ENCODE results near the gene SLC9A2.

Gene SLC9A2
- 0.05 to 2.9 (median 0.25) reads per million in 18 experiments for total RNA-seq

GRCh38 chr2:102619414-102620319 lies at the start of gene SLC9A2:
SLC9A2 (plus strand) TSS chr2:102619553; CDS start chr2:102619849, 296 bp downstream.
- peak in 1 of 2 donors; percentile 2 for DNase-seq

GRCh38 chr2:102575888-102576287 lies 43.5 kb upstream of the SLC9A2 start:
- no peak for DNase-seq

- peak in 1 of 2 donors; percentile 9 for DNase-seq
Measured at GRCh38 chr2:102578376-102578775, 41.0 kb upstream of the SLC9A2 start.

GRCh38 chr2:102581911-102582310 lies 37.4 kb upstream of the SLC9A2 start:
- peak; percentile 64 to 82 for DNase-seq

GRCh38 chr2:102582845-102583244 lies 36.5 kb upstream of the SLC9A2 start:
- no peak for DNase-seq

GRCh38 chr2:102585847-102586404 lies 33.4 kb upstream of the SLC9A2 start:
- no peak for DNase-seq

- no peak for DNase-seq
Measured at GRCh38 chr2:102588213-102588939, 31.0 kb upstream of the SLC9A2 start.

GRCh38 chr2:102589444-102589843 lies 29.9 kb upstream of the SLC9A2 start:
- no peak for DNase-seq

- DNase-seq: no peak
Measured at GRCh38 chr2:102591491-102592045, 27.8 kb upstream of the SLC9A2 start.

- peak; percentile 55 to 61 for DNase-seq
Measured at GRCh38 chr2:102592601-102593000, 26.8 kb upstream of the SLC9A2 start.

GRCh38 chr2:102593516-102593915 lies 25.8 kb upstream of the SLC9A2 start:
- DNase-seq: no peak

GRCh38 chr2:102594445-102595016 lies 24.8 kb upstream of the SLC9A2 start:
- no peak for DNase-seq

GRCh38 chr2:102597788-102598187 lies 21.6 kb upstream of the SLC9A2 start:
- DNase-seq: no peak

- DNase-seq: no peak
Measured at GRCh38 chr2:102599486-102599885, 19.9 kb upstream of the SLC9A2 start.

GRCh38 chr2:102601730-102602129 lies 17.6 kb upstream of the SLC9A2 start:
- no peak for DNase-seq

GRCh38 chr2:102603904-102604303 lies 15.4 kb upstream of the SLC9A2 start:
- peak; percentile 83 to 87 for DNase-seq

- DNase-seq: peak in 1 of 2 donors; percentile 33
Measured at GRCh38 chr2:102604769-102605168, 14.6 kb upstream of the SLC9A2 start.

- DNase-seq: no peak
Measured at GRCh38 chr2:102606353-102606752, 13.0 kb upstream of the SLC9A2 start.

GRCh38 chr2:102615620-102616436 lies 3.5 kb upstream of the SLC9A2 start:
- peak; percentile 60 to 82 for DNase-seq

GRCh38 chr2:102618452-102619413 lies 620 bp upstream of the SLC9A2 start:
- DNase-seq: peak; percentile 13 to 44

Measured in inflammatory macrophage (primary cell).